ENCODE measurements around the gene LRBA. TPM values are rescaled to one million over a fixed set of nuclear protein-coding genes. Genes with fewer than 3 reads are reported as not detected.
"Not testable (repeated sequence)": the region's sequence is repeated elsewhere in the genome, so short reads cannot be mapped to it uniquely, and the experiment has no call there.

Gene LRBA
- total and polyA plus RNA-seq, 3 donors from 2014 or later, result 24.6 to 61.1 (median 60.8) TPM

GRCh38 chr4:150569384-150569987 is 445.6 kb downstream of the LRBA start:
- no peak for TF ChIP-seq POLR2A (IDR thresholded peaks at IDR 0.05)
- TF ChIP-seq, protein P1, sequence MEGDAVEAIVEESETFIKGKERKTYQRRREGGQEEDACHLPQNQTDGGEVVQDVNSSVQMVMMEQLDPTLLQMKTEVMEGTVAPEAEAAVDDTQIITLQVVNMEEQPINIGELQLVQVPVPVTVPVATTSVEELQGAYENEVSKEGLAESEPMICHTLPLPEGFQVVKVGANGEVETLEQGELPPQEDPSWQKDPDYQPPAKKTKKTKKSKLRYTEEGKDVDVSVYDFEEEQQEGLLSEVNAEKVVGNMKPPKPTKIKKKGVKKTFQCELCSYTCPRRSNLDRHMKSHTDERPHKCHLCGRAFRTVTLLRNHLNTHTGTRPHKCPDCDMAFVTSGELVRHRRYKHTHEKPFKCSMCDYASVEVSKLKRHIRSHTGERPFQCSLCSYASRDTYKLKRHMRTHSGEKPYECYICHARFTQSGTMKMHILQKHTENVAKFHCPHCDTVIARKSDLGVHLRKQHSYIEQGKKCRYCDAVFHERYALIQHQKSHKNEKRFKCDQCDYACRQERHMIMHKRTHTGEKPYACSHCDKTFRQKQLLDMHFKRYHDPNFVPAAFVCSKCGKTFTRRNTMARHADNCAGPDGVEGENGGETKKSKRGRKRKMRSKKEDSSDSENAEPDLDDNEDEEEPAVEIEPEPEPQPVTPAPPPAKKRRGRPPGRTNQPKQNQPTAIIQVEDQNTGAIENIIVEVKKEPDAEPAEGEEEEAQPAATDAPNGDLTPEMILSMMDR (IDR thresholded peaks at IDR 0.05), result no peak
- H3K27me3 ChIP-seq, result no peaks in the 10 kb centered on the region
- H3K4me1 ChIP-seq, result no peaks in the 10 kb centered on the region
- no peak overlapping the region for H3K27ac ChIP-seq
- intact Hi-C loops (cut with DNase I; ENCODE audit: low total_unique reads), result no loop called here
- no peaks in the 10 kb centered on the region for H3K9me3 ChIP-seq
- 95 to 96% methylated on average over 5 of the region's 5 CpGs for WGBS, 2 donors
- H3K4me3 ChIP-seq, result no peak overlapping the region
- DNase-seq, result no peak
- no peaks in the 10 kb centered on the region for H3K36me3 ChIP-seq (ENCODE audit: low read depth, missing control alignments)

DNA sequence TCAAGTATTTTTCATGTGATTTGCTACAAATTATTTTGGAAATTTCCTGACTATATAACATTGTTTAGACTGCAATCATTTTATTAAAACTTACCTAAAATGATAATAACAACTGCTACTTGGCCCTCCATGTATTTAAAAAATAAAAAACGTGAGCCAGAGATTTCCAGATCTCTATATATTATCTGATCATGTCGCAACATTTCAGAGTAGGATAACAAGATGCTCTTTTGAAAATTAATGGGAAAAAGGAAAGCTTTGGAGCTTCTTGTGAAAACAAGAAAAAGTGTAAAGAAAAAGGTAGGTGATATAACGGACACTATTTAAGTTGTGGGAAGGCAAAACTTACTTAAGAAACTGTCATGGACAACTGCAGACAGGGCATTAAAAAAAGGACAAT is 448.0 kb downstream of the LRBA start:
- no peak overlapping the region for H3K27ac ChIP-seq
- TF ChIP-seq, protein P1 (IDR thresholded peaks at IDR 0.05), result no peak
- no peak for TF ChIP-seq POLR2A (IDR thresholded peaks at IDR 0.05)
- H3K27me3 ChIP-seq, result no peaks in the 10 kb centered on the region
- no peak overlapping the region for H3K4me3 ChIP-seq
- intact Hi-C loops (cut with DNase I; ENCODE audit: low total_unique reads), result no loop called here
- 88 to 90% methylated on average over 3 of the region's 3 CpGs for WGBS, 2 donors
- no peaks in the 10 kb centered on the region for H3K4me1 ChIP-seq
- no peaks in the 10 kb centered on the region for H3K36me3 ChIP-seq (ENCODE audit: low read depth, missing control alignments)
- no peaks in the 10 kb centered on the region for H3K9me3 ChIP-seq
- DNase-seq, result no peak

GRCh38 chr4:150564967-150565366 is 450.1 kb downstream of the LRBA start:
- DNase-seq; H3K4me1 ChIP-seq; H3K36me3 ChIP-seq (ENCODE audit: low read depth, missing control alignments); H3K4me3 ChIP-seq; H3K27ac ChIP-seq; H3K9me3 ChIP-seq; intact Hi-C loops (cut with DNase I; ENCODE audit: low total_unique reads); H3K27me3 ChIP-seq: not testable (repeated sequence)
- 97 to 98% methylated on average over 2 of the region's 2 CpGs for WGBS, 2 donors

DNA sequence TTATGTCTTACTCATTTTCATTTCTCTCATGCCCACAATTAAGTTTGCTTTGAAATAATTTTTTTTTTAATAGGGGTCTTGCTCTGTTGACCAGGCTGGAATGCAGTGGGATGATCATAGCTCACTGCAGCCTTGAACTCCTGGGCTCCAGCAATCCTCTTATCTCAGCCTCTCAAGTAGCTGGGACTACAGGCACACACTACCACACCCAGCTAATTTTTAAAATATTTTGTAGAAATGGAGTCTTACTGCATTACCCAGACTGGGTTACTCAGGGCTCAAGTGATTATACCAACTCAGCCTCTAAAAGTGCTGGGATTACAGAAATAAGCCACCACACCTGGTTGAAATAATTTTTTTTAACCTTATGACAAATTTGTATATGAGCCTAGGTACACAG is 452.3 kb downstream of the LRBA start:
- no peaks in the 10 kb centered on the region for H3K36me3 ChIP-seq (ENCODE audit: low read depth, missing control alignments)
- H3K27ac ChIP-seq, result no peak overlapping the region
- H3K4me1 ChIP-seq, result no peaks in the 10 kb centered on the region
- H3K27me3 ChIP-seq, result no peaks in the 10 kb centered on the region
- intact Hi-C loops (cut with DNase I; ENCODE audit: low total_unique reads), result no loop called here
- DNase-seq, result no peak
- H3K9me3 ChIP-seq, result no peaks in the 10 kb centered on the region
- H3K4me3 ChIP-seq, result no peak overlapping the region
- TF ChIP-seq, protein P1 (IDR thresholded peaks at IDR 0.05), result no peak
- no peak for TF ChIP-seq POLR2A (IDR thresholded peaks at IDR 0.05)

DNA sequence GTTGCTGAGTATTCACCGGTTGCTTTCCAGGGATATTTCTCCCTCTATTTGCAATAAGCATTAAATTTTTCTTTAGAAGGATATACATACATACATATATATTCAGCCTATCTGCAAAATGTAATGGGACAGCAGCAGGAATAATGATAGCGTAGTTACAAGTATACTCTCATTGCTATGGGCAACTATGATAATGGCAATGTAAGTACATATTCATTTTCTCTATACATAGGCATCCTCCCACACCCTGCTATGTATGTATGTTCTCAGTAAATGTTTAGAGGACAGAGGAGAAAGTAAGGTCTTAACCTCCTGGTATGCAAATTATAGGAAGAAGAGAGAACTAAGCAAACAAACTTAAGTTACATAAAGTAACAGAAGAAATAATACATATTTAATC is 452.8 kb downstream of the LRBA start:
- Histone ChIP-seq H3K4me1 (no peaks in the 10 kb centered on the region), H3K27me3 (no peaks in the 10 kb centered on the region), H3K27ac (no peak overlapping the region), H3K9me3 (no peaks in the 10 kb centered on the region), H3K36me3 (ENCODE audit: low read depth, missing control alignments) (no peaks in the 10 kb centered on the region), H3K4me3 (no peak overlapping the region)
- TF ChIP-seq, protein P1 (IDR thresholded peaks at IDR 0.05), result no peak
- TF ChIP-seq POLR2A (IDR thresholded peaks at IDR 0.05), result no peak
- 96 to 97% methylated on average over 2 of the region's 2 CpGs for WGBS, 2 donors
- no peak for DNase-seq
- intact Hi-C loops (cut with DNase I; ENCODE audit: low total_unique reads), result no loop called here

All from testis (tissue), 3 donors.